HepG2 (cell line): ENCODE measurements around the gene SEC14L2. TPM values are rescaled to one million over a fixed set of nuclear protein-coding genes. Genes with fewer than 3 reads are reported as not detected.

ENCODE experiments used
- ADNP ChIP-seq: sonication (generic); formaldehyde crosslinking; IDR thresholded peaks from 2 replicates; pipeline ENCODE4 v1.4.0; 2020; ENCODE audit warnings: missing genetic modification reagents
- DPF2 ChIP-seq: sonication (generic); formaldehyde crosslinking; IDR thresholded peaks from 2 replicates; pipeline ENCODE4 v1.4.0; 2020; ENCODE audit warnings: mild to moderate bottlenecking, low read depth, missing genetic modification reagents, borderline replicate concordance
- ESRRA ChIP-seq: sonication (generic); formaldehyde crosslinking; IDR thresholded peaks from 2 replicates; pipeline ENCODE4 v1.5.1; 2020; ENCODE audit warnings: mild to moderate bottlenecking, low read depth, missing genetic modification reagents
- EZH2 ChIP-seq: conservative IDR thresholded peaks from 2 replicates; pipeline ENCODE4 v1.6.1; 2012; ENCODE audit warnings: mild to moderate bottlenecking, low read depth, low read length, moderate library complexity
- FOXA3 ChIP-seq: IDR thresholded peaks from 2 replicates; pipeline ENCODE4 v1.6.1; 2016; ENCODE audit warnings: missing genetic modification reagents, missing compliant biosample characterization
- NCOA5 ChIP-seq: sonication (generic); formaldehyde crosslinking; IDR thresholded peaks from 2 replicates; pipeline ENCODE4 v1.4.0; 2020; ENCODE audit warnings: missing genetic modification reagents
- NFE2L2 ChIP-seq: fragments of 150-350 bp; IDR thresholded peaks from 2 replicates; pipeline ENCODE4 v1.6.1; 2014; ENCODE audit warnings: low read length
- NRL ChIP-seq: sonication (generic); formaldehyde crosslinking; IDR thresholded peaks from 2 replicates; pipeline ENCODE4 v1.5.0; 2020; ENCODE audit warnings: missing genetic modification reagents, mild to moderate bottlenecking, moderate library complexity, borderline replicate concordance
- RXRA ChIP-seq: sonication (generic); formaldehyde crosslinking; IDR thresholded peaks from 2 replicates; pipeline ENCODE4 v1.5.1; 2020; ENCODE audit warnings: missing genetic modification reagents
- RXRB ChIP-seq: IDR thresholded peaks from 2 replicates; pipeline ENCODE4 v1.6.1; 2016; ENCODE audit warnings: borderline replicate concordance, missing genetic modification reagents, missing compliant biosample characterization
- U2AF1 ChIP-seq: fragments of 200-400 bp; formaldehyde crosslinking; optimal IDR thresholded peaks from 2 replicates; pipeline ENCODE3; 2017; ENCODE audit warnings: mild to moderate bottlenecking, low read depth, low read length
- ZBTB14 ChIP-seq: sonication (generic); formaldehyde crosslinking; IDR thresholded peaks from 2 replicates; pipeline ENCODE4 v1.4.0; 2020; ENCODE audit warnings: missing genetic modification reagents
- ZNF572 ChIP-seq: sonication (generic); formaldehyde crosslinking; IDR thresholded peaks from 2 replicates; pipeline ENCODE4 v1.5.1; 2020; ENCODE audit warnings: mild to moderate bottlenecking, missing genetic modification reagents
- ZNF576 ChIP-seq: sonication (generic); formaldehyde crosslinking; IDR thresholded peaks from 2 replicates; pipeline ENCODE4 v1.4.0; 2020; ENCODE audit warnings: mild to moderate bottlenecking, missing genetic modification reagents
- ZNF749 ChIP-seq: sonication (generic); formaldehyde crosslinking; IDR thresholded peaks from 2 replicates; pipeline ENCODE4 v1.8.0; 2022; ENCODE audit warnings: mild to moderate bottlenecking, missing genetic modification reagents, moderate library complexity, borderline replicate concordance
- polyA plus RNA-seq, 8 experiments: library from polyadenylated mRNA; depleted of rRNA in 3 of 8; stranded (reverse) in 7 of 8; unstranded in 1 of 8; fragments of >200 nt; fragmentation: Illumina TruSeq in 4 of 8; extraction: Trizol in 4 of 8; gene quantifications; 2 replicates each; pipeline versions ENCODE4 v1.2.1 to v1.2.3, GENCODE V29; 2011 to 2016; ENCODE audit warnings: low read depth in 4 of 8, missing spikeins in 1 of 8, mixed read lengths in 1 of 8; ENCODE audit not compliant: insufficient read depth in 1 of 8
- total RNA-seq, 5 experiments: library from RNA; depleted of rRNA; stranded (reverse); fragments of >200 nt; fragmentation: Illumina TruSeq; extraction: Trizol; gene quantifications; 2 replicates each; pipeline ENCODE4 v1.2.3, GENCODE V29; 2016; ENCODE audit warnings: low read depth in 1 of 5
- TF ChIP-seq, protein P1 (sequence below): sonication (generic); formaldehyde crosslinking; IDR thresholded peaks from 2 replicates; pipeline ENCODE4 v1.9.0; 2021; ENCODE audit warnings: missing genetic modification reagents, mild to moderate bottlenecking, borderline replicate concordance
- TF ChIP-seq, protein P2 (sequence below): sonication (generic); formaldehyde crosslinking; IDR thresholded peaks from 2 replicates; pipeline ENCODE4 v1.4.0; 2020; ENCODE audit warnings: missing genetic modification reagents

SEC14L2 gene
- total and polyA plus RNA-seq, 2 of the 13 experiments (the other 11 are each of a cell fraction or from before 2014, with no cell fraction given): 4.1 to 5.1 TPM

GRCh38 chr22:30426388-30427353 is 29.9 kb downstream of the SEC14L2 start (continued):
- TF ChIP-seq ZBTB14 (CRISPR knock-in tag) (no peak), FOXA3 (CRISPR knock-in tag) (peak; percentile 30; the same call in 1 of the 2 replicates), RXRB (CRISPR knock-in tag) (no peak), ZNF749 (CRISPR knock-in tag) (no peak), ZNF576 (CRISPR knock-in tag) (no peak), ZNF572 (CRISPR knock-in tag) (no peak), ESRRA (CRISPR knock-in tag) (no peak), RXRA (CRISPR knock-in tag) (no peak), NFE2L2 (no peak), ADNP (CRISPR knock-in tag) (peak; percentile 53; the same call in 1 of the 2 replicates), DPF2 (CRISPR knock-in tag) (no peak), U2AF1 (peak; percentile 64), NCOA5 (no peak), NRL (CRISPR knock-in tag) (no peak; the same call in 1 of the 2 replicates), EZH2 (no peak)
- TF ChIP-seq, protein P1, sequence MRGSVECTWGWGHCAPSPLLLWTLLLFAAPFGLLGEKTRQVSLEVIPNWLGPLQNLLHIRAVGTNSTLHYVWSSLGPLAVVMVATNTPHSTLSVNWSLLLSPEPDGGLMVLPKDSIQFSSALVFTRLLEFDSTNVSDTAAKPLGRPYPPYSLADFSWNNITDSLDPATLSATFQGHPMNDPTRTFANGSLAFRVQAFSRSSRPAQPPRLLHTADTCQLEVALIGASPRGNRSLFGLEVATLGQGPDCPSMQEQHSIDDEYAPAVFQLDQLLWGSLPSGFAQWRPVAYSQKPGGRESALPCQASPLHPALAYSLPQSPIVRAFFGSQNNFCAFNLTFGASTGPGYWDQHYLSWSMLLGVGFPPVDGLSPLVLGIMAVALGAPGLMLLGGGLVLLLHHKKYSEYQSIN: no peak
- TF ChIP-seq, protein P2, sequence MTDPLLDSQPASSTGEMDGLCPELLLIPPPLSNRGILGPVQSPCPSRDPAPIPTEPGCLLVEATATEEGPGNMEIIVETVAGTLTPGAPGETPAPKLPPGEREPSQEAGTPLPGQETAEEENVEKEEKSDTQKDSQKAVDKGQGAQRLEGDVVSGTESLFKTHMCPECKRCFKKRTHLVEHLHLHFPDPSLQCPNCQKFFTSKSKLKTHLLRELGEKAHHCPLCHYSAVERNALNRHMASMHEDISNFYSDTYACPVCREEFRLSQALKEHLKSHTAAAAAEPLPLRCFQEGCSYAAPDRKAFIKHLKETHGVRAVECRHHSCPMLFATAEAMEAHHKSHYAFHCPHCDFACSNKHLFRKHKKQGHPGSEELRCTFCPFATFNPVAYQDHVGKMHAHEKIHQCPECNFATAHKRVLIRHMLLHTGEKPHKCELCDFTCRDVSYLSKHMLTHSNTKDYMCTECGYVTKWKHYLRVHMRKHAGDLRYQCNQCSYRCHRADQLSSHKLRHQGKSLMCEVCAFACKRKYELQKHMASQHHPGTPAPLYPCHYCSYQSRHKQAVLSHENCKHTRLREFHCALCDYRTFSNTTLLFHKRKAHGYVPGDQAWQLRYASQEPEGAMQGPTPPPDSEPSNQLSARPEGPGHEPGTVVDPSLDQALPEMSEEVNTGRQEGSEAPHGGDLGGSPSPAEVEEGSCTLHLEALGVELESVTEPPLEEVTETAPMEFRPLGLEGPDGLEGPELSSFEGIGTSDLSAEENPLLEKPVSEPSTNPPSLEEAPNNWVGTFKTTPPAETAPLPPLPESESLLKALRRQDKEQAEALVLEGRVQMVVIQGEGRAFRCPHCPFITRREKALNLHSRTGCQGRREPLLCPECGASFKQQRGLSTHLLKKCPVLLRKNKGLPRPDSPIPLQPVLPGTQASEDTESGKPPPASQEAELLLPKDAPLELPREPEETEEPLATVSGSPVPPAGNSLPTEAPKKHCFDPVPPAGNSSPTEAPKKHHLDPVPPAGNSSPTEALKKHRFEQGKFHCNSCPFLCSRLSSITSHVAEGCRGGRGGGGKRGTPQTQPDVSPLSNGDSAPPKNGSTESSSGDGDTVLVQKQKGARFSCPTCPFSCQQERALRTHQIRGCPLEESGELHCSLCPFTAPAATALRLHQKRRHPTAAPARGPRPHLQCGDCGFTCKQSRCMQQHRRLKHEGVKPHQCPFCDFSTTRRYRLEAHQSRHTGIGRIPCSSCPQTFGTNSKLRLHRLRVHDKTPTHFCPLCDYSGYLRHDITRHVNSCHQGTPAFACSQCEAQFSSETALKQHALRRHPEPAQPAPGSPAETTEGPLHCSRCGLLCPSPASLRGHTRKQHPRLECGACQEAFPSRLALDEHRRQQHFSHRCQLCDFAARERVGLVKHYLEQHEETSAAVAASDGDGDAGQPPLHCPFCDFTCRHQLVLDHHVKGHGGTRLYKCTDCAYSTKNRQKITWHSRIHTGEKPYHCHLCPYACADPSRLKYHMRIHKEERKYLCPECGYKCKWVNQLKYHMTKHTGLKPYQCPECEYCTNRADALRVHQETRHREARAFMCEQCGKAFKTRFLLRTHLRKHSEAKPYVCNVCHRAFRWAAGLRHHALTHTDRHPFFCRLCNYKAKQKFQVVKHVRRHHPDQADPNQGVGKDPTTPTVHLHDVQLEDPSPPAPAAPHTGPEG (CRISPR knock-in tag): no peak
